GM18507 (cell line): ENCODE data around the gene STK10.

Source experiments
- DNase-seq: peaks from one replicate; pipeline ENCODE4 v3.0.0; 2011; ENCODE audit warnings: low read depth; ENCODE audit not compliant: insufficient read length; ENCODE audit errors: extremely low spot score
- FAIRE-seq: peaks from 2 replicates; lab custom pipeline; 2011; peaks lifted over from hg19 to GRCh38; lab: Jason Lieb, UNC

Gene STK10

DNA sequence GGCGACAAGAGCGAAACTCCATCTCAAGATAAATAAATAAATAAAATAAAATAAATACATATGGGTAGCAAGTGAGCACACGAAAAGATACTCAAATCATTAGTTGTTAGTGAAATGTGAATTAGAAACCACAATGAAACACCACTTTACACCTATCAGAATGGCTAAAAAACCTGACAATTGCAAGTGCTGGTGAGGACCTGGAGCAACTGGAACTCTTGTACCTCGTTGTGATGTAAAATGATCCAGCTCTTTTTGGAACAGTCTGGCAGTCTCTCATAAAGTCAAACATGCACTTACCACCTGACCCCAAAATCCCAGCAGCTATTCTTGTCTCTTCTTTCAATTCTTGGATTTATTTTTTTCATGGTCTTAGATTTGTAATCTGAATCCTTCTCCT, 112.4 kb downstream of the STK10 start:
- DNase-seq (no peak), FAIRE-seq (no peak)

- DNase-seq (no peak), FAIRE-seq (no peak)
Observed at GRCh38 chr5:172074896-172075295, 113.1 kb downstream of the STK10 start.

- FAIRE-seq (no peak), DNase-seq (no peak)
Observed at GRCh38 chr5:172071309-172071875, 116.6 kb downstream of the STK10 start.

DNA sequence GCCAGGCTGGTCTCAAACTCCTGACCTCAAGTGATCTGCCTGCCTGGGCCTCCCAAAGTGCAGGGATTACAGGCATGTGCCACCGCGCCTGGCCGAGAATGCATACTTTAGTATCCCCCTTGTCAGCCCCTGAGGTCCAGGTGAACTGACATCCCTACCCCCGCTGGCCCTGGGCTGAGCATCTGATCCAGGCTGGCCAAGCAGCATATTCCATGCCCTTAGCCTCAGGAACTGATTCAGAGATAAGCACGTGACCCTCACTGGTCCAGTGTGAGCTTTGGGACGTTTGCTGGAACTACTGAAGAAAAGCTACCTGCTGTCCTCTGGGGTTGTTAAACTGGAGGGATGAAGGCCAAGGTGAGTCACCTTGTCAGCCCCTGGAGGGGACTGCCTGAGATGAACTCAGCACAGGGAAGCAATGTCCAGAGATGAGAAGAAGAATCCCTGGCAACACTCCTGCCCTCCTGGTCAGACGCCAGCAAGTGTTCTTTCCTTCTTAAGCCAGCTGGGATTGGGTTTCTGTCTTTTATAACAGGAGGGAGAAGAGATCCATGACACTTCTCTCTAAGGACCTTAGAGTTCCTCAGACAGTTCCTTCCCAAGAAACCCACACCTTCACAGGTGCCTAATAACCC, 122.5 kb downstream of the STK10 start:
- no peak for DNase-seq
- FAIRE-seq = no peak

- DNase-seq (no peak), FAIRE-seq (no peak)
Observed at GRCh38 chr5:172064766-172065165, 123.3 kb downstream of the STK10 start.

- FAIRE-seq = no peak
- no peak for DNase-seq
Observed at GRCh38 chr5:172064358-172064757, 123.7 kb downstream of the STK10 start.

- DNase-seq = no peak
- no peak for FAIRE-seq
Observed at GRCh38 chr5:172063463-172064235, 124.4 kb downstream of the STK10 start.

DNA sequence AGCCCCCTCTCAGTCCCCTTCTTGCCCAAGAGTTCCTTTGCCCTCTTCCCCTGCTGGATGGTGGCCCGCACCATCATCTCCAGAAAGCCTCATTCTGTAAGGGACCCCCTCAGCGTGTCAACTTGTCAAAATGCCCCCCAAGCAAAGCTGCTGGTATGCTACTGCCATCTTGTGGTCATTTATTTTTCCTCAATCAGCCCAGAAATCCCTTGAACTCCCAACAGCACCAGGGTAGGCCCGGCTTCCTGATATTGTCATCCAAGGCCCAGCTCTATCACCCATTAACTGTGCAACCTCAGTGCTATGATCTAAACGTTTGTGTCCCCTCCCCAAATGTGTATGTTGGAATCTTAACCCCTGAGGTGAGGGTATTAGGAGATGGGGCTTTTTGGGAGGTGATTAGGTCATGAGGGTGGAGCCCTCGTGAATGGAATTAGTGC, 128.3 kb downstream of the STK10 start:
- FAIRE-seq = no peak
- DNase-seq = no peak

DNA sequence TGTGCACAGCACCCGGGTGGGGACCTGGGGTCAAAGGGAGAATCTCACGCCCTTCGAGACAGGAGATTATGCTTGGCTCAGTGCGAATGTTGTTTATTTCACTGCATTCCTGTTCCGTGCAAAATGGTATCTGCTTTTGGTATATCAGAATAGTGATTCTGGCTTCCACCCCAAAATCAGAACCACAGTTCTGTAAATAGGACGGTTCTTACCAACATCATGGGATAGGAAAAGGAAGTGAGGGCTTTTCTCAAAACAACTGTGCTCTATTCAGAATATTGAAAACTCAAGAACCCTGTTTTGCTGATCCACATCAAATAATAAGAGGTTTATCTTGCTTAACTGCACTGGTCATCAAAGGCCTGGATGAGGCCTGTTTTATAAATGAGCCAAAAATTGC, 129.9 kb downstream of the STK10 start:
- no peak for FAIRE-seq

GRCh38 chr5:172055996-172056395, 132.0 kb downstream of the STK10 start:
- DNase-seq (no peak), FAIRE-seq (no peak)

More for the DNA sequence above, 129.9 kb downstream of the STK10 start:
- no peak for DNase-seq

- DNase-seq (no peak), FAIRE-seq (no peak)
Observed at GRCh38 chr5:172055421-172055820, 132.6 kb downstream of the STK10 start.

DNA sequence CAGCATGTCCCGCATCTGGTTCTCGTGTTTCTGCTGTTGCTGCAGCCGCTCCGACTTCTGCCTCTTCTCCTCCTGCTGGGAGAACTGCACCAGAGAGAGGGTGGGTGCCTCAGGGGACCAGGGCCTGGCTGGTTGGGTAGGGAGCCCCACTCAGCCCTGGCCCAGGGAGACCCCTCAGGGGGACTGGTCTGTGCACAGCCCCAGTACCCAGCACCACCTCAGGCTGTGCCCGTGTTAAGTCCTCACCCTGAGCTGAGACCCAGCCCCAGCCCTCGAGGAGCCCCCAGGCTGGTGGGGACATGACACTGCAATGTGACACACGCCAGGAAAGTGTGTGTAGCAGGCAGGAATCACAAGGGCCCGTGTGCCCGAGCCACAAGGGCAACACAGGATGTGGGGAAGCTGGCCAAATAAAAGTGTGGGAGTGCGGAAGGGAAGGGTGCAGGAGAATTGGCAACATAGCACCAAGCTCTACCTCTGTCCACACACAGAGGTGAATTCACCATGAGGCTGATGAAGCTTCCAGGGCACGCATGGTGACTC, 133.3 kb downstream of the STK10 start:
- DNase-seq = no peak
- FAIRE-seq = no peak

- no peak for FAIRE-seq
- DNase-seq = no peak
Observed at GRCh38 chr5:172052450-172053236, 135.4 kb downstream of the STK10 start.

DNA sequence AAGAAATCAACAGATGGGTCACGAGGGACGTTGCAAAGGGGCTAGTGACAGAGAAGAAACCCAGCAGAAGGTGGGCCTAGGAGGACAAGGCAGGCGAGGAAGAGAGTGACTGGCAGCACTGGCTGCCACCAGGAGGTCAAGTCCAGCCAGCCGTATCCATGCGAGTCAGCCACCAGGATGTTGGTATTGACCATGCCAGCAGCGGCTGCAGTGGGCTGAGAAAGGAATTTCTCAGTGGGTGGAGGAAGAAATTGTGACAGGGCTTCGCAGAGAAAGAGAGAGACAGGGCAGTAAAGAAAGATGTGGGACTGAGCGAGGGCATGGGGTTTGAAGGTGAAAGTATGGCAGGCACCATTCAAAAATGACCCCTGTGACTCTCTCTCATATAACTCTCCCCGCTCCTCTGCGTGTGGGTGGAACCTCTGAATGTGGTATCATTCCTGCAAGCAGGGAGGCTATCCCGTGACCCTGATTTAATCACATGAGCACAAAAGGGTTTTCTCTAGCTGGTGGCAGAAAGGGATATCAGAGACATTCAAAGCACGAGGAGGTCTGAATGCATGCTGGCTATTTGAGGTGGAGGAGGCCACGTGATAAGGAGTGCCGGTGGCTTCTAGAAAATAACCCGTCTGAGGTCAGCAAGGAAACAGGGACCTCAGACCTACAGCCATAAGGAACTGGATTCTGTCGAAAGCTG, 136.2 kb downstream of the STK10 start:
- FAIRE-seq = no peak
- DNase-seq = no peak

DNA sequence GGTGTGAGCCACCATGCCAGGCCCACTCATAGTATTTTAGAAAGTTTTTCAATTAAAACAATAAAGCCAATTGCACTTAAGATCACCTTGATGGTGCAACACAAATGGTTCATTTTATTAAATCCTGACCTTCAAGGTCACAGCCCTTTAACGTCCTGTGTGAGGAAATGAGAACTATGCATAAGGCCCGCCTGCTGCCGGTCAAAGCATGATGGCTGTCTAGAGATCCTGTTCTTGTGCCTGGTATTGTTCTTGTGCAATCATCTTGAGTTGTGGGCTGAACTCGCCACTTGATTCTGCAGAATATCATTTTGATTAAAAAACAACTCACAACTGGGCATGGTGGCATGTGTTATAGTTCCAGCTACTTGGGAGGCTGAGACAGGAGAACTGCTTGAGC, 137.9 kb downstream of the STK10 start:
- DNase-seq = no peak
- no peak for FAIRE-seq

- no peak for DNase-seq
- no peak for FAIRE-seq
Observed at GRCh38 chr5:172049226-172049796, 138.7 kb downstream of the STK10 start.

GRCh38 chr5:172048539-172049101, 139.4 kb downstream of the STK10 start:
- FAIRE-seq = no peak
- no peak for DNase-seq

GRCh38 chr5:172048170-172048422, 139.9 kb downstream of the STK10 start:
- FAIRE-seq = no peak
- DNase-seq = no peak

DNA sequence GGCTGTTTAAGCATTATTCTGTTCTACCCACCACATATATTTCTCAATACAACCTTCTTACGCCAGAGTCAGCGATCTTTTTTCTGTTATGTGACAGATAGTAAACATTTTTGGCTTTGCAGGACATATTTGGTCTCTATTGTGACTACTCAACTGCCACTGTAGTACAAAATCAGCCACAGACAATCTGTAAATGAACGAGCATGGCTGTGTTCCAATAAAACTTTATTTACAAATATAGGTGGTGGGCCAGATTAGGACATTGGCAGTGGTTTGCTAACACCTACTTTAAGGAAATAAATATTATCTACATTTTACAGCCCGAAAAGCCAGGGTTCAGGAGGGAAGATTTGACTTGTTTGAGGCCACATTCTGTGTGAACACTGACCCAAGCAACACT, 141.4 kb downstream of the STK10 start:
- FAIRE-seq = no peak

More for the DNA sequence above, 141.4 kb downstream of the STK10 start:
- no peak for DNase-seq
